Activated CD8-positive, alpha-beta T cell treated with anti-CD3 and anti-CD28 coated beads for 36 hours (primary cell): ENCODE results near the gene SMIM11. TPM values are rescaled to one million over a fixed set of nuclear protein-coding genes. Genes with fewer than 3 reads are reported as not detected.

ENCODE experiments used
- ATAC-seq: fragments of 200-7000 bp; cut with Tn5 transposase; one replicate; pipeline ENCODE4 v1.10.0; 2021; ENCODE audit warnings: mild to moderate bottlenecking, moderate library complexity
- CTCF ChIA-PET: fragments of 350-600 bp; sonication (Branson Sonifier 250); formaldehyde crosslinking; loops from one replicate; lab custom pipeline; 2021; ENCODE audit warnings: antibody characterized with exemption; lab: Charles Lee
- POLR2A ChIA-PET: fragments of 350-600 bp; sonication (Branson Sonifier 250); formaldehyde crosslinking; loops from one replicate; lab custom pipeline; 2021; ENCODE audit warnings: antibody characterized with exemption; lab: Charles Lee
- DNase-seq: peaks from one replicate; pipeline ENCODE4 v3.0.0-alpha.2; 2020
- H3K27ac Mint-ChIP-seq: one replicate; pipeline ENCODE4 v1.8.0; 2021; ENCODE audit warnings: mild to moderate bottlenecking, mixed read lengths
- H3K27me3 Mint-ChIP-seq: one replicate; pipeline ENCODE4 v1.8.0; 2021; ENCODE audit warnings: mixed read lengths
- H3K36me3 Mint-ChIP-seq: one replicate; pipeline ENCODE4 v1.8.0; 2021; ENCODE audit warnings: low read depth, mixed read lengths
- H3K4me1 Mint-ChIP-seq: one replicate; pipeline ENCODE4 v1.8.0; 2021; ENCODE audit warnings: low read depth, mixed read lengths
- H3K4me3 Mint-ChIP-seq: one replicate; pipeline ENCODE4 v1.8.0; 2021; ENCODE audit warnings: mild to moderate bottlenecking, moderate library complexity, mixed read lengths
- H3K9me3 Mint-ChIP-seq: one replicate; pipeline ENCODE4 v1.8.0; 2021; ENCODE audit warnings: mixed read lengths
- CTCF ChIP-seq: fragments of 200-600 bp; IDR thresholded peaks from one replicate; pipeline ENCODE4 v1.8.0; 2022; ENCODE audit warnings: antibody characterized with exemption, mild to moderate bottlenecking
- intact Hi-C: fragments of 100-400 bp; cut with micrococcal nuclease; formaldehyde crosslinking; loops from one replicate; pipeline ENCODE4 v1.10.0; 2022
- total RNA-seq, 2 experiments: library from RNA; stranded (reverse); gene quantifications; one replicate each; pipeline ENCODE4 v1.2.3, GENCODE V29; 2021

Gene SMIM11
- total RNA-seq, 2 experiments from 2014 or later, result 5.2 to 7.5 TPM

DNA sequence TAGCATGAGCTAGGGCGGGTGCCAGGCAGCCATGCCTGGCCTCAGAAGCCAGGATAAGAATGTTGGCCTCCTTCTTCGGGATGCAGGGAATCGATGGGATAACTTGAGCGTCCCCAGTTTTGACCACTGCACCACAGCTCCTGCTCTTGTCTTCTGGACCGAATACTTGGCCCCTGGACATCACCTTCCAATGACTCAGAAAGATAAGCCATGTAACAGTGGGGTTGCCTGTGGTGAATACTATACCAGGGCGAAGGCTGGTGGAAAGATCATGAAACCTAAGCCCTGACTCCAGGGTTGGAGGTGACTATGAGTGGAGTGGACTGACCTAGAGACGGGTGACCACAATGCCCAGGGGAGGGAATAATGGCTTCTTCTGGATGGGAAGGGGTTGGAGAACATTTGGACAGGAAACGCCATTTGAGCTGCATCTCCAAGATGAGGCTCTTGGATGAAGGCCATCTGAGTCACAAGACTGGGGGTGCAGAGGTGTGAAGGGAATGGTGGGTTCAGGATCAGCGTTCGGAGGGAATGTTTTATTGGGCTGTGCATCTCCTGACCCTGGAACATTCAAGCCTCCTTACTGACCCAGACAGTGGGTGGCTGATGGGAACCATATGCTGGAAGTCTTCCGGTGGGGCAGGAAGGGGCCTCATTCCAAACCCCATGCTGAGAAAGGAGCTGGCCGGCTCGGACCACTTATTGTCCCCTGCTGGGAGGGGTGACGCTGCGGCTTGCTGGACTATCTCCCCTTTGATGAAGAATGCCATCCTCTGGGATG lies 30.0 kb upstream of the SMIM11 start:
- Mint-ChIP-seq H3K4me3 (no peak overlapping the region), H3K36me3 (no peaks in the 10 kb centered on the region), H3K4me1 (peaks cover 6% of the 10 kb centered on the region), H3K27ac (no peak overlapping the region), H3K9me3 (no peaks in the 10 kb centered on the region), H3K27me3 (no peaks in the 10 kb centered on the region)
- TF ChIP-seq CTCF, result no peak
- ChIA-PET POLR2A (no interaction called here), CTCF (interaction anchor here (1.1 to 12.6 kb wide), 2 partner anchors 220 to 422 kb away, joined by 3 to 216 read pairs; no protein-coding TSS in a partner anchor)
- intact Hi-C loops, result no loop called here
- no peak for ATAC-seq
- no peak for DNase-seq

DNA sequence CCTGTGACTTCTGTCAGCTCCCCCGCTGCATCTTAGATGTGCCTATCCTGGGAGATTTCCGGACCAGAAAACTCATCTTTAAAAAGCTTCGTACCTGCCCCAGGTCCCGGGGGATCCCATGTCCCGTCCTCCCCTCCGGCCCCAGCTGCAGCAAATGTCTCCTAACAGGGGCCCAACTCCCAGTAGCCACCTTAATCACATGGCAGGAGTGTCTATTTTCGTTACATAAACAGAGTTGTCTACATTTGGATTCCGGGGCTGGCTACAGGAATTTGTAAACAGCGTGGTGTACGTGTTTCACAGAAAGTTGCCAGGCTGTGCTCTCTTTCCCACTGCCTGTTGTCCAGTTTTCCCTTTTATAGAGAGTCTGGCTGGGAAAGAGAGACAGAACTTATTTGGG lies 29.4 kb upstream of the SMIM11 start:
- TF ChIP-seq CTCF, result no peak
- Mint-ChIP-seq H3K27me3 (no peaks in the 10 kb centered on the region), H3K4me3 (no peak overlapping the region), H3K36me3 (no peaks in the 10 kb centered on the region), H3K9me3 (no peaks in the 10 kb centered on the region), H3K4me1 (peaks cover 2% of the 10 kb centered on the region), H3K27ac (no peak overlapping the region)
- DNase-seq (no peak), ATAC-seq (no peak)
- ChIA-PET CTCF (interaction anchor here (0.7 to 12.6 kb wide), 3 partner anchors 17 to 422 kb away, joined by 3 to 216 read pairs (median 3); no protein-coding TSS in a partner anchor), POLR2A (no interaction called here)
- intact Hi-C loops, result no loop called here

- Mint-ChIP-seq H3K27me3 (no peaks in the 10 kb centered on the region), H3K36me3 (no peaks in the 10 kb centered on the region), H3K4me1 (peaks cover 7% of the 10 kb centered on the region), H3K4me3 (no peak overlapping the region), H3K27ac (no peak overlapping the region), H3K9me3 (peaks cover 5% of the 10 kb centered on the region)
- ATAC-seq (no peak), DNase-seq (no peak)
- intact Hi-C loops, result loop anchor here (2.0 kb wide), 1 partner anchor 424 kb away; no protein-coding TSS in a partner anchor
- TF ChIP-seq CTCF, result no peak
- ChIA-PET POLR2A (interaction anchor here (2.0 kb wide), 1 partner anchor 425 kb away, joined by 17 read pairs; no protein-coding TSS in a partner anchor), CTCF (interaction anchor here (0.7 to 12.6 kb wide), 21 partner anchors 10 to 454 kb away, joined by 3 to 216 read pairs (median 5); no protein-coding TSS in a partner anchor)
These were observed 26.3 kb upstream of the SMIM11 start for GRCh38 chr21:34348890-34349519.

- intact Hi-C loops, result no loop called here
- peaks cover 10% of the 10 kb centered on the region for H3K27me3 Mint-ChIP-seq
- peak; percentile 84 for ATAC-seq
These were observed 23.5 kb upstream of the SMIM11 start for GRCh38 chr21:34351786-34352241.

More at GRCh38 chr21:34351786-34352241, 23.5 kb upstream of the SMIM11 start:
- Mint-ChIP-seq H3K27ac (no peak overlapping the region), H3K36me3 (no peaks in the 10 kb centered on the region), H3K4me1 (peaks cover 9% of the 10 kb centered on the region), H3K4me3 (no peak overlapping the region), H3K9me3 (peaks cover 5% of the 10 kb centered on the region)
- CTCF ChIA-PET, result interaction anchor here (0.7 to 12.6 kb wide), 3 partner anchors 77 to 428 kb away, joined by 3 to 216 read pairs (median 3); no protein-coding TSS in a partner anchor
- peak; percentile 46 for DNase-seq
- POLR2A ChIA-PET, result no interaction called here
- peak; percentile 57 for TF ChIP-seq CTCF
